GM18508 (cell line): ENCODE results near the gene PTH1R.
"Not testable (repeated sequence)": the region's sequence is repeated elsewhere in the genome, so short reads cannot be mapped to it uniquely, and the experiment has no call there.

Experiments
- ATAC-seq: cut with Tn5 transposase; IDR thresholded peaks from one replicate; pipeline ENCODE4 v1.9.1; 2021; ENCODE audit warnings: moderate number of reproducible peaks; ENCODE audit not compliant: insufficient read depth, unreplicated experiment

PTH1R gene

GRCh38 chr3:46908294-46908985, 30.9 kb downstream of the PTH1R start:
- no peak for ATAC-seq

GRCh38 chr3:46908986-46909534, 31.5 kb downstream of the PTH1R start:
- ATAC-seq, result no peak

DNA sequence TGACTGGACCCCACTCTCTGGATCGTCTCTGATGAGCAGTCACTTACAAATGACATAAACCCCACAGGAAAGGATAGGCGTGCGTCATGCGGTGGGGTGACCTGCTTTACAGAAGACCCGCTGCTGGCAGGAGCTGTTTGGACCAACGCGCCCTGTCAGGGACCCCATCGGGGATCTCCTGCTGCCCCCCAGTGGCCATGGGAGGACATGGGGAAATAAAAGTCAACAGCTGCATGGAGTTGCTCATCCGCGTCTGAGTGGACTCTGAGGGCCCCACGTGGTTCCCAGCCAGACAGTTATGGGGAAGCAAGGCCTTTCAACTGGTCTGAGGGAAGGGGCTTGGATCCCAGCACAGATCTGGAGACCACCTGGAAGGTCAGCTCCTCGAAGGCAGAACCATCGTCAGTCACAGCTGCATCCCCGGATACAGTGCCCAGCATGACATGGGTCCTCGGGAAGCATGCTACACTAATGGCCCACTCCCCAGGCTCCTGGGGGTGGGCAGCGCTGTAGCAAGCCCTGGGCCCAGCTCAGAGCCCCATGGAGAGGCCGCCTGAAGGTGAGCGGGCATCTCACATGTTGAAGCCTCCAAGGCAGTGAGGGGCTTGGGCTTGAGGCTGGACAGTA, 32.1 kb downstream of the PTH1R start:
- no peak for ATAC-seq

DNA sequence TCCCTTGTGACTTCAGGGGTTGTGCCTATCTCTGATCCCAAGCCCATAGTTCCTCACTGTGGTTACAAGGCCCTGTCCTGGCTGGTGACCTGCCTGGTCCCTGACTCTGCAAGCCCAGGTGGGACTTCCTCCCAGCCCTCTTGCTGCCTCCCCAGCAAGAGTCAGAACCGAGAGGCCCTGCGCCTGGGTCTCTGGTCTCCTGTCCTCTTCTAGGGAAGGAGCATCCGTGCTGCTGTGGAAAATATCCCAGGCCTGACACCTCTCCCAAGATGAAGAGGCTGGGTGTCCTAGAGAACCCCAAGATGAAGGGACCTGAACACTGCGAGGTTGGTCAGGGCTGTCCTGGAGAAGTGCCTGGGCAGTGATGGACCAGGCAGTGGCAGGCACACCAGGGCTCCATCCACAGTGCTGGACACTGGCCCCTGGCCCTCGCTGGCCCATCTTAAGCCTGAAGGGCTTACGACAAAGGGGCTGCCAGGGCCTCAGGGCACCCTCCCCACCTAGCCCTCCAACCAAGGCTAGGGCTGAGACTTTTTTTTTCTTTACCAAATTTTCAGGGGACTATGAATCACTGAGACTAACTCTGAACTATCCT, 32.7 kb downstream of the PTH1R start:
- ATAC-seq, result no peak

DNA sequence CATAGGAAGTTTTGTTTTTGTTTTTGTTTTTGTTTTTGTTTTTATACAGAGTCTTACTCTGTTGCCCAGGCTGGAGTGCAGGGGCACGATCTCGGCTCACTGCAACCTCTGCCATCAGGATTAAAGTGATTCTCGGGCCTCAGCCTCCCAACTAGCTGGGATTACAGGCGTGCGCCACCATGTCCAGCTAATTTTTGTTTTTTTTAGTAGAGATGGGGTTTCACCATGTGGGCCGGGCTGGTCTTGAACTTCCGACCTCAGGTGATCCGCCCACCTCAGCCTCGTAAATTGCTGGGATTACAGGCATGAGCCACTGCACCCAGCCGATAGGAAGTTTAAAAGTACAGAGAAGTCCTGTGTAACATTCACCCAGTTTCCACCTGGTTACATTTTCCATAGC, 33.4 kb downstream of the PTH1R start:
- not testable (repeated sequence) for ATAC-seq

GRCh38 chr3:46912986-46913385, 35.5 kb downstream of the PTH1R start:
- ATAC-seq, result no peak

GRCh38 chr3:46913644-46914043, 36.1 kb downstream of the PTH1R start:
- no peak for ATAC-seq

- ATAC-seq, result no peak
Measured at GRCh38 chr3:46914849-46915248, 37.3 kb downstream of the PTH1R start.

- ATAC-seq, result no peak
Measured at GRCh38 chr3:46915297-46915822, 37.8 kb downstream of the PTH1R start.

GRCh38 chr3:46916278-46916677, 38.8 kb downstream of the PTH1R start:
- ATAC-seq, result no peak

DNA sequence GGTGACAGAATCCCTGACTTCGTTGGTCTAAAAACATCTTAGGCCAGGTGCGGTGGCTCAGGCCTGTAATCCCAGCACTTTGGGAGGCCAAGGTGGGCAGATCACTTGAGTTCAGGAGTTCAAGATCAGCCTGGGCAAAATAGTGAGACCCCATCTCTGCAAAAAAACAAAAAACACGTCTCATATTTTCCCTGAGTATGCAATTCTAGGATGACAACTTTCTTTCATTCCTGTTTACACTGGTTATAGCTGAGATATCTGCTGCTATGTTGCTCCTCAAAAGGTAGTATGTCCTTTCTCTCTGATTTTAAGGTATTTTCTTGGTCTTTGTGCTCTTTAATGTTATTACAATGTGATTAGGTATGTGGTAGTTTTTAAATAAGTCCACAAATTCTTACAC, 39.3 kb downstream of the PTH1R start:
- no peak for ATAC-seq

DNA sequence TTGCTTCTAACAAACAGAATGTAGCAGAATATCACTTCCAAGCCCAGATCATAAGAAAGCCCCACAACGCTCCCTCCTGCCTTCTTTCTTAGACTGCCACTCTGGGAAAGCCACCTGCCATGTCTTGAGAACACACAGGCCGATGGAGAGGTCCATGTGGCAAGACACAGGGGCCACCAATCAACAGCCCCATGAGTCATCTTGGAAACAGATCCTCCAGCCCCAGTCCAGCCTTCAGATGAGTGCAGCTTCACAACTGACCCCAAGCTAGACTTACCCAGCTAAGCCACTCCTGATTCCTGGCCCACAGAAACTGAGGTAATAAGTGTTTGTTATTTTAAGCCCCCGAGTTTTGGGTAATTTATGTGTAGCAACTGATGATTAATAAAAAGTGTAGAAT, 39.7 kb downstream of the PTH1R start:
- no peak for ATAC-seq

GRCh38 chr3:46918202-46918601, 40.7 kb downstream of the PTH1R start:
- no peak for ATAC-seq

DNA sequence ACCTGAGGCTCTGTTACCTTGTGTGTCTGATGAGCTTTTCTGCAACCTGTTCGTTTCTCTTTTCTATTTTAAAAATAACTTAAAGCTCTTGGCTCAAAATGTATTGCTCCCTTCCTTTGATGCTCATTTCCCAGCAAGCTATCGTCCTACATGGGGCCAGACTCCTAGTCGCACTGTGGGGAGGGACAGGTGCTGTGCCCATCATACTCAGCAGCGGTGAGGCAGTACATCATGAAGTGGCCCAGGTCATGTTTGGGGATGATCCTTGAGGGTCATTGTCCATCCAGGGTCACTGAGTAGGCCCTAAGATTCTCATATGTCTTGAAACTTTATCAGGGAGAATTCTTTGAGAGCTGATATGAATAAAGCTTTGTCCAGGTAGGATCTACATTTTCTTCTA, 41.1 kb downstream of the PTH1R start:
- no peak for ATAC-seq

DNA sequence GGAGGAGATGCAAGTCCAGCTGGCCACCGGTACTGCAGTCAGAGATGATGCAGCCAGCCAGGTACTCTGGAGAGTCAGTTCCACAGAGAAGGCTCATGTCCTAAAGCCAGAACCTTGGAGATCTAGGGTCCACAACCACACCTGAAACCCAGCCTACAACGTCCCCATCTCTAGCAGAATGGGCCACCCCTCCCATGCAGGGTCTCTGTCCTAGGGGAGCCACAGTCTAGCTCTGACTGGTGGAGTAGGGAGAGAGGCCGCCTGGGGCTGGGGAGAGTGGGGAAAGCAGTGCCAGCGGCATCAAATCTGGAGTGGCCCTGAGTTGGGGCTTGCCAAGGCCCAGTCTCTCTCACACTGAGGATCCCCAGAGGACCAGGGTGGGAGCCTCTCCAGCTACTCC, 43.5 kb downstream of the PTH1R start:
- no peak for ATAC-seq

- ATAC-seq, result no peak
Measured at GRCh38 chr3:46921871-46922271, 44.4 kb downstream of the PTH1R start.

DNA sequence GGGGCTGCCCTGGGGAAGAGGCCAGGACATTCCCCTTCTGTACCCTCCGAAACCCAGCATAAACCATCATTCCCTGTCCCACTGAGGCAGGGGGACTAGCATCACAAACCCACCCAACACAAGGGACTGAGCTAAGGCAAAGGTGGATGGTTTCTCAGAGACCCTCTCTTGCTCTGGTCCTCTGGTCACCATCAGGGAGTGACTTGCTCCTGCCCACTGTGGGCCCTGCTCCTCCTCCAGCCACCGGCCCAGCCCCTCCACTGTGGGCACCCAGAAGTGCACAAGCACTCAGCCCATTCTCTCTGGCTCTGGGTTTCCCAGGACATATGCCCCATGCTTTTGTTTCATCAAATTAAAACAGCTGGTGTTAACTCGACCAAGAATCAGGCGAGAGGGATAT, 44.9 kb downstream of the PTH1R start:
- no peak for ATAC-seq

GRCh38 chr3:46922871-46923558, 45.5 kb downstream of the PTH1R start:
- ATAC-seq, result no peak

GRCh38 chr3:46923559-46924350, 46.2 kb downstream of the PTH1R start:
- ATAC-seq, result no peak
